B cell (primary cell): ENCODE data around the gene PPIH.

Experiments used
- CTCF ChIP-seq: fragments of 200-600 bp; IDR thresholded peaks from one replicate; pipeline ENCODE4 v1.8.0; 2022; ENCODE audit warnings: antibody characterized with exemption, mild to moderate bottlenecking
- EZH2 ChIP-seq: IDR thresholded peaks from 2 replicates; pipeline ENCODE4 v1.6.1; 2012; ENCODE audit warnings: borderline replicate concordance, low read depth, mild to moderate bottlenecking, moderate library complexity, low read length; ENCODE audit not compliant: insufficient read depth, poor library complexity, severe bottlenecking

GRCh38 chr1:42692911-42693310, 34.7 kb downstream of the PPIH start:
- TF ChIP-seq CTCF (no peak), EZH2 (no peak)
